WTC11 (cell line): ENCODE results near the gene P4HTM.

Source experiments
- CTCF ChIP-seq: fragments of 200-600 bp; IDR thresholded peaks from 2 replicates; pipeline ENCODE4 v1.8.0; 2022; ENCODE audit warnings: antibody characterized with exemption
- E2F1 ChIP-seq: sonication (generic); formaldehyde crosslinking; IDR thresholded peaks from 2 replicates; pipeline ENCODE4 v1.8.0; 2022; ENCODE audit warnings: mild to moderate bottlenecking, missing genetic modification reagents
- ELF4 ChIP-seq: sonication (generic); formaldehyde crosslinking; IDR thresholded peaks from 2 replicates; pipeline ENCODE4 v1.8.1; 2022; ENCODE audit warnings: low read depth, mild to moderate bottlenecking, moderate library complexity, missing genetic modification reagents
- ESRRA ChIP-seq: sonication (generic); formaldehyde crosslinking; IDR thresholded peaks from 2 replicates; pipeline ENCODE4 v1.8.1; 2022; ENCODE audit warnings: mild to moderate bottlenecking, missing genetic modification reagents, borderline replicate concordance
- ETV6 ChIP-seq: sonication (generic); formaldehyde crosslinking; IDR thresholded peaks from 2 replicates; pipeline ENCODE4 v1.8.1; 2022; ENCODE audit warnings: mild to moderate bottlenecking, missing genetic modification reagents
- GABPB1 ChIP-seq: sonication (generic); formaldehyde crosslinking; IDR thresholded peaks from 2 replicates; pipeline ENCODE4 v1.8.1; 2023; ENCODE audit warnings: mild to moderate bottlenecking, missing genetic modification reagents
- JUN ChIP-seq: sonication (generic); formaldehyde crosslinking; IDR thresholded peaks from 2 replicates; pipeline ENCODE4 v1.8.0; 2023; ENCODE audit warnings: mild to moderate bottlenecking, missing genetic modification reagents
- KAT7 ChIP-seq: sonication (generic); formaldehyde crosslinking; IDR thresholded peaks from 2 replicates; pipeline ENCODE4 v1.8.1; 2023; ENCODE audit warnings: missing genetic modification reagents, mild to moderate bottlenecking, borderline replicate concordance
- NFE2L1 ChIP-seq: sonication (generic); formaldehyde crosslinking; IDR thresholded peaks from 2 replicates; pipeline ENCODE4 v1.8.1; 2023; ENCODE audit warnings: missing genetic modification reagents
- NR3C1 ChIP-seq: sonication (generic); formaldehyde crosslinking; conservative IDR thresholded peaks from 2 replicates; pipeline ENCODE4 v1.8.1; 2023; ENCODE audit warnings: low read depth, mild to moderate bottlenecking, missing genetic modification reagents
- SP1 ChIP-seq: sonication (generic); formaldehyde crosslinking; conservative IDR thresholded peaks from 2 replicates; pipeline ENCODE4 v1.8.1; 2022; ENCODE audit warnings: missing genetic modification reagents
- STAT6 ChIP-seq: sonication (generic); formaldehyde crosslinking; conservative IDR thresholded peaks from 2 replicates; pipeline ENCODE4 v1.8.1; 2023; ENCODE audit warnings: mild to moderate bottlenecking, low read depth, missing genetic modification reagents, moderate library complexity
- TF ChIP-seq, protein P1 (sequence below): sonication (generic); formaldehyde crosslinking; IDR thresholded peaks from 2 replicates; pipeline ENCODE4 v1.8.0; 2022; ENCODE audit warnings: mild to moderate bottlenecking, missing genetic modification reagents
- TF ChIP-seq, protein P2 (sequence below): sonication (generic); formaldehyde crosslinking; IDR thresholded peaks from 2 replicates; pipeline ENCODE4 v1.8.1; 2023; ENCODE audit warnings: mild to moderate bottlenecking, moderate library complexity, missing genetic modification reagents

DNA sequence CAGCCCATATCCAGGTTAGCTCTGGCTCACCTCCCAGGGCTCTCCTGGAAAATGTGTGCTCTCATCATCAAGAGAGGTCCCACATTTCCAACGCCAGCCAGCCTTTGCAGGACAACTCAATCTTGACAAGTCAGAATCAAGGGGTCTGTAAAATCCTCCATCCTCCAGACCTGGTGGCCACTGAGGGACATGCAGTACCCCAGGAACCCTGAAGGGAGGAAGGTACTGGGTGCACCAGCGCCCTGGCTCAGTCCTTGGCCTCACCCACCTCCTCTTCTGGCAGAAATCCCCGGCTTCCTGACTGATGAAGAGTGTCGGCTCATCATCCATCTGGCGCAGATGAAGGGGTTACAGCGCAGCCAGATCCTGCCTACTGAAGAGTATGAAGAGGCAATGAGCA lies 11.1 kb downstream of the P4HTM start:
- no peak for TF ChIP-seq E2F1 (CRISPR knock-in tag)
- TF ChIP-seq NR3C1 (CRISPR knock-in tag), result no peak
- no peak for TF ChIP-seq SP1 (CRISPR knock-in tag)
- TF ChIP-seq CTCF, result no peak
- TF ChIP-seq JUN, result no peak
- TF ChIP-seq ETV6, result no peak
- no peak for TF ChIP-seq STAT6
- TF ChIP-seq, protein P1, sequence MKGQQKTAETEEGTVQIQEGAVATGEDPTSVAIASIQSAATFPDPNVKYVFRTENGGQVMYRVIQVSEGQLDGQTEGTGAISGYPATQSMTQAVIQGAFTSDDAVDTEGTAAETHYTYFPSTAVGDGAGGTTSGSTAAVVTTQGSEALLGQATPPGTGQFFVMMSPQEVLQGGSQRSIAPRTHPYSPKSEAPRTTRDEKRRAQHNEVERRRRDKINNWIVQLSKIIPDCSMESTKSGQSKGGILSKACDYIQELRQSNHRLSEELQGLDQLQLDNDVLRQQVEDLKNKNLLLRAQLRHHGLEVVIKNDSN (CRISPR knock-in tag), result no peak
- TF ChIP-seq ELF4 (CRISPR knock-in tag), result no peak
- no peak for TF ChIP-seq ESRRA (CRISPR knock-in tag)
- no peak for TF ChIP-seq NFE2L1 (CRISPR knock-in tag)
- TF ChIP-seq, protein P2, sequence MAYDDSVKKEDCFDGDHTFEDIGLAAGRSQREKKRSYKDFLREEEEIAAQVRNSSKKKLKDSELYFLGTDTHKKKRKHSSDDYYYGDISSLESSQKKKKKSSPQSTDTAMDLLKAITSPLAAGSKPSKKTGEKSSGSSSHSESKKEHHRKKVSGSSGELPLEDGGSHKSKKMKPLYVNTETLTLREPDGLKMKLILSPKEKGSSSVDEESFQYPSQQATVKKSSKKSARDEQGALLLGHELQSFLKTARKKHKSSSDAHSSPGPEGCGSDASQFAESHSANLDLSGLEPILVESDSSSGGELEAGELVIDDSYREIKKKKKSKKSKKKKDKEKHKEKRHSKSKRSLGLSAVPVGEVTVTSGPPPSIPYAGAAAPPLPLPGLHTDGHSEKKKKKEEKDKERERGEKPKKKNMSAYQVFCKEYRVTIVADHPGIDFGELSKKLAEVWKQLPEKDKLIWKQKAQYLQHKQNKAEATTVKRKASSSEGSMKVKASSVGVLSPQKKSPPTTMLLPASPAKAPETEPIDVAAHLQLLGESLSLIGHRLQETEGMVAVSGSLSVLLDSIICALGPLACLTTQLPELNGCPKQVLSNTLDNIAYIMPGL (CRISPR knock-in tag), result no peak
- TF ChIP-seq KAT7 (CRISPR knock-in tag), result no peak
- no peak for TF ChIP-seq GABPB1 (CRISPR knock-in tag)
